PFSK-1 (cell line): Measurements from ENCODE around the gene ABCC8.

Experiments
- REST ChIP-seq, 2 experiments: IDR thresholded peaks; 2 replicates each; pipeline versions ENCODE4 v1.6.1 to v1.8.0; 2011 to 2012; ENCODE audit warnings: low read depth in 2 of 2, low read length in 2 of 2, control low read depth in 1 of 2, inconsistent platforms in 1 of 2, mild to moderate bottlenecking in 1 of 2, moderate library complexity in 1 of 2; ENCODE audit not compliant: insufficient read depth in 1 of 2
- SIN3A ChIP-seq: IDR thresholded peaks from 2 replicates; pipeline ENCODE4 v1.6.1; 2012; ENCODE audit warnings: mild to moderate bottlenecking, low read length, moderate library complexity, borderline replicate concordance; ENCODE audit not compliant: insufficient read depth
- TAF1 ChIP-seq: IDR thresholded peaks from 2 replicates; pipeline ENCODE4 v1.6.1; 2012; ENCODE audit warnings: low read length, control low read depth, borderline replicate concordance; ENCODE audit not compliant: insufficient read depth

DNA sequence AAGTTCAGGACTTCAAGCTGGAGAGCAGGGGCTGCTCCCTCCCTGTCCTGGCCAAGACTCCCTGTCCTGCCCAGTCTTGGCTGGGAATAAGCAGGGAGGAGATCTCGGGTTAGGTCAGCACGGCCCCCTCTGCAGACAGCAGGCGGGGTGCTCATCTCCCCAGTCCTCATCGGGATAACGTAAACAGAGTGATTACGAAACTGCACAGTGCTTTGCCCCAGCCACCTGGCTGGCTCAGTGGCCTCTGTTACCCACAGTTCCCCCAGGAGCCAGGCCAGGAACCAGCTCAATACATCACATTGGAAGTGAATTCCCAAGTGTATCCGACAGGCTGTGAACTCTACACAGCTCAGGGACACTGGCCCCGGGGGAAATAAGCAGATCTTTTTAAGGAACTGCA is 45.5 kb downstream of the ABCC8 start:
- TF ChIP-seq TAF1 (no peak), REST (IDR thresholded peaks at IDR 0.05; ENCODE audit: insufficient read depth in 1 of 2, low read depth in 2 of 2, low read length in 2 of 2) (no peak), SIN3A (no peak)
